SIG-M5 (cell line): Measurements from ENCODE around the gene PCAT7.

Source experiments
- DNase-seq: peaks from one replicate; lab custom pipeline; 2025; lab: John Stamatoyannopoulos, UW

The PCAT7 gene

DNA sequence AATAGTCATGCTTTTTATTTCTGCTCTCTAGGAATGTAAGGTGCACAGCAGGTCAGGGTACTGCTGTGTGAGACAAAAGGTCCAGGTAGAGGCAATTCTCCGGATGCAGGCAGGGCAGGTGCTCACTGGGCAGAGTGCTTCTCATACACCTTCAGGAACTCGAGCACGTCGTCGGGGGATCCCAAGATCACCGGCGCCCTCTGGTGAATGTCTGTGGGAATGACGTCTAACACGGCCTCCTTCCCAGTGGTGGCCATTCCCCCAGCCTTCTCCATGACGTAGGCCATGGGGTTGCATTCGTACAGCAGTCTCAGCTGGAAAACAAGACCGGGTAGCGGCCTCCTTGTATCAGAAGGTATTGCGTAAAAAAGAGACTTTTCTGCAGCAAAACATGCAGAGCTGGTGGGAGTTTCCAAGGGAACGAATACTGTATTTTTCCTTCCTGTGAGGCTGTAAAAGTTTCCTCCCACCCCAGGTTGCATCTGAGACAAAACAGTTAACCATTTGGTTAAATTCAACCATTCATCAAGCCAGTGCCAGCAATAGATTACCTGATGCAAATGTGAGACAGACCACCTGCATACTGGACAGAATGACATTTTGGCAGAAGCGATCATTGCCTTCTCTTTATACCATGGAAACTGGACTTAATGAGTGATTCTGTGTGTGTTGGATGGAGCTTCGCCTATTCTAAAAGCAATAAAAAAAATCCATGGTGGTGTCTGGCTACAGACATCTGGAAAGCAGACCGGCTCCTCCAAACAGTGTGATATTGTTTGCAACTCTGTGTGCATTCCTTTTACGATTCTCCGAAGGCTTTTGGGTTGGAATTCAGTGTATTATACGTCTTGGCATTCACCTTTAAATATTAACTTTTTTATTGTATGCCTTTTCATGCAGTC lies 48.6 kb downstream of the PCAT7 start:
- DNase-seq: no peak

- DNase-seq: no peak
Measured at GRCh38 chr9:94606646-94607422, 52.0 kb downstream of the PCAT7 start.

GRCh38 chr9:94607423-94607691 lies 52.5 kb downstream of the PCAT7 start:
- DNase-seq: no peak

DNA sequence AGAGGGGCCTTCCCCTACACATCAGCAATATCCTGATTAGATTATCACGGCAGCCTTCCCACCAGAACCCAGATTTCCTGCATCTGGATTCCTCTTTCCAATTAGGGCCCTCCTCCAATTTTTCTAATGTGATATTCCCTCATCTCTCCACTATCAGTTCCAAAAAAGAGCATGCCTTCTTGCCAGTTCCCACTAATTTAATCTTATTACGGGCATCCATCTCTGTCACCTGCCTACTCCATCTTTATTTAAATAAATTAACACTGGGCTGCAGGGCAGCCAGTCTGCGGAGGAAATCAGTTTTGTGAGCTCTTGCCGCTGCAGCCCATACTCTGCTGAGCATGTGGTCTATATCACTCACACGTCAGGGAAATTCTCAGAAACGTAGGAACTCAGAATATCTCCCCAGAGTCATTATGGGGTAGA lies 55.3 kb downstream of the PCAT7 start:
- no peak for DNase-seq

DNA sequence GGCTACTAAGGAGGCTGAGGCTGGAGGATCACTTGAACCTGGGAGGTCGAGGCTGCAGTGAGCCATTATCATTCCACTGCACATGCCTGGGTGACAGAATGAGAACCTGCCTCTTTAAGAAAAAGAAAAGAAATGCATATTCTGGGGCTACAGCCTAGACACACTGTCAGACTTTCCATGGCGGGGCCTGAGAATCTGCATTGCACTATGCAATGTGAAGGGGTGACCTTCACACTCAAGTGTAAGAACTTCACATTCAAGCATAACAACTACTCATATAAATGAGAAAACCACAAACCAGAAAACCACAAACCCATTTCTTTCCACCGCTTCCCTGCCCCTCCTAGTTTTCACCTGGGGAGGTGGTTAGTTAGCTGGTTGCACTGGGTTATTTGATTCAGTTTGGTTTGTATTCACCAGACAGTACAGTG lies 56.8 kb downstream of the PCAT7 start:
- DNase-seq: no peak

- no peak for DNase-seq
Measured at GRCh38 chr9:94612071-94612470, 57.2 kb downstream of the PCAT7 start.

DNA sequence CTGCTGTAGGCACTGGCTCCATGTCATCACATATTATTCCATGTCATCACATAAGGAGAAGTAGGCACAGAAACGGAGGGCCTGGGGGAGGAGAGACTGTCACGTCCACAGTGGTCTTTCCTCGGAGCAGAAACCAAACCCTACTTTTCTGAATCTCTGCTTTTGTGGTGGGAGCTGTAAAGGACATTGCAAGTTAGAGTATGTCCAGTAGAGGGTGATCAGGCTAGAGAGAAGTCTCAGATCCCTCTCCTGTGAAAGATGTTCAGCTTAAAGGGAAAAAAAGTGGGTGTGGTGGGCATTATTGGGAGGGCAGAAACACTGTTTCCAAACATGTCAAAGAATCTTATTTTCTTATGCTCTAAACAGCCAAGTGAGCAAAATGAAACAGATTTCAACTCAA lies 58.1 kb downstream of the PCAT7 start:
- no peak for DNase-seq

GRCh38 chr9:94619026-94619425 lies 64.1 kb downstream of the PCAT7 start:
- DNase-seq: no peak
